Lung (tissue), 12 donors: Measurements from ENCODE around the gene FAM83D. TPM values are rescaled to one million over a fixed set of nuclear protein-coding genes. Genes with fewer than 3 reads are reported as not detected.

ENCODE experiments used
- ATAC-seq: fragments of 200-7000 bp; cut with Tn5 transposase; one replicate; pipeline ENCODE4 v1.9.1; 2020; ENCODE audit warnings: moderate number of reproducible peaks; ENCODE audit not compliant: insufficient read depth, low FRiP score
- DNase-seq, 3 donors: peaks; one replicate each; pipeline ENCODE4 v3.0.0-alpha.2; 2013 to 2017
- H3K27ac ChIP-seq, 2 donors: one replicate each; pipeline ENCODE4 v1.5.1; 2013; ENCODE audit warnings: mild to moderate bottlenecking in 2 of 2, moderate library complexity in 2 of 2, control low read depth in 1 of 2, inconsistent platforms in 1 of 2, low read depth in 1 of 2, low read length in 1 of 2
- H3K27me3 ChIP-seq, 3 donors: one replicate each; pipeline ENCODE4 v1.5.1; 2013; ENCODE audit warnings: low read length in 2 of 3; ENCODE audit not compliant: control insufficient read depth in 3 of 3, insufficient read depth in 3 of 3
- H3K36me3 ChIP-seq, 4 donors: one replicate each; pipeline ENCODE4 v1.5.1; 2013; ENCODE audit warnings: low read length in 4 of 4, mild to moderate bottlenecking in 1 of 4, moderate library complexity in 1 of 4; ENCODE audit not compliant: control insufficient read depth in 4 of 4, insufficient read depth in 4 of 4
- H3K4me1 ChIP-seq, 5 donors: one replicate each; pipeline ENCODE4 v1.5.1; 2013; ENCODE audit warnings: low read length in 5 of 5, mild to moderate bottlenecking in 2 of 5, moderate library complexity in 1 of 5; ENCODE audit not compliant: control insufficient read depth in 5 of 5, insufficient read depth in 5 of 5
- H3K4me3 ChIP-seq: one replicate; pipeline ENCODE4 v1.5.1; 2013; ENCODE audit warnings: mild to moderate bottlenecking, control low read depth, moderate library complexity
- H3K9ac ChIP-seq, 2 donors: one replicate each; pipeline ENCODE4 v1.5.1; 2013; ENCODE audit warnings: low read length in 2 of 2, control low read depth in 1 of 2; ENCODE audit not compliant: insufficient read depth in 1 of 2
- H3K9me3 ChIP-seq, 4 donors: one replicate each; pipeline ENCODE4 v1.5.1; 2013; ENCODE audit warnings: low read length in 3 of 4, mild to moderate bottlenecking in 1 of 4, moderate library complexity in 1 of 4; ENCODE audit not compliant: control insufficient read depth in 4 of 4, insufficient read depth in 3 of 4
- WGBS, 2 donors: extraction: QIAGEN DNeasy Blood & Tissue Kit; methylation state at CpG; one replicate each; pipeline ENCODE4 v1.1.7; 2013; 5-methylcytosine and 5-hydroxymethylcytosine counted together
- polyA plus RNA-seq, 2 donors: library from polyadenylated mRNA; stranded (reverse); fragments of 200-250 nt; gene quantifications; one replicate each; pipeline ENCODE4 v1.2.1, GENCODE V29; 2013
- total RNA-seq, 2 donors: library from RNA; depleted of rRNA in 1 of 2; stranded (reverse); fragments of >200 nt in 1 of 2; gene quantifications; one replicate each; pipeline ENCODE4 v1.2.1, GENCODE V29; 2014 to 2021
- TF ChIP-seq, protein P1 (sequence below): IDR thresholded peaks from 2 replicates; pipeline ENCODE4 v1.5.1; 2012; ENCODE audit warnings: mild to moderate bottlenecking; ENCODE audit errors: control extremely low read depth, extremely low read depth
- donor health status: control.
- donor health status: control.
- donor health status: Bipolar disorder and iron deficiency.
- donor health status: healthy.
- donor health status: DM: yes; HTN: yes; CAD: no.

Gene FAM83D
- total and polyA plus RNA-seq, 4 donors: 0.94 to 3.6 (median 2.8) TPM

DNA sequence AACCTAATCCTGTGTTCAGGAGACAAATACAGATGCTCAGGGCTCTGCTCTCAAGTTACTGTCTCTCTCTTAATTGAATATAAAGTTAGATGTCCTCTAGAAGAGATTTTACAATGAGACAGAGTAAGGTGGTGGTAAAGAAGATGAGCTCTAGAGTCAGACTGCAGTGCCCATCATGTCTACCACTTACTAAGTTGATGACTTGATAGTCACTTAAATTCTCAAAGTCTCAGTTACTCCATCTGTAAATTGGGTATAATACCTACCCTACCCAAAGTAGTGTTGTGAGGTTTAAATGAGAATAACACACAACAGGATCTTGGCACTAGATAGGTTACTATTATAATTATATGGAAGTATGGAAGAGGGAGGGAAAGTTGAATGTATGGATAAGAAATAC, 37.5 kb downstream of the FAM83D start:
- Histone ChIP-seq H3K9me3 (no peaks in the 10 kb centered on the region), H3K36me3 (peaks cover 0 to 4% (median 0%) of the 10 kb centered on the region in 4 donors), H3K27me3 (no peaks in the 10 kb centered on the region), H3K4me1 (peaks cover 0 to 10% (median 6%) of the 10 kb centered on the region in 5 donors), H3K4me3 (no peak overlapping the region), H3K27ac (no peak overlapping the region), H3K9ac (no peak overlapping the region)
- ATAC-seq (no peak), DNase-seq (no peak)
- TF ChIP-seq, protein P1, sequence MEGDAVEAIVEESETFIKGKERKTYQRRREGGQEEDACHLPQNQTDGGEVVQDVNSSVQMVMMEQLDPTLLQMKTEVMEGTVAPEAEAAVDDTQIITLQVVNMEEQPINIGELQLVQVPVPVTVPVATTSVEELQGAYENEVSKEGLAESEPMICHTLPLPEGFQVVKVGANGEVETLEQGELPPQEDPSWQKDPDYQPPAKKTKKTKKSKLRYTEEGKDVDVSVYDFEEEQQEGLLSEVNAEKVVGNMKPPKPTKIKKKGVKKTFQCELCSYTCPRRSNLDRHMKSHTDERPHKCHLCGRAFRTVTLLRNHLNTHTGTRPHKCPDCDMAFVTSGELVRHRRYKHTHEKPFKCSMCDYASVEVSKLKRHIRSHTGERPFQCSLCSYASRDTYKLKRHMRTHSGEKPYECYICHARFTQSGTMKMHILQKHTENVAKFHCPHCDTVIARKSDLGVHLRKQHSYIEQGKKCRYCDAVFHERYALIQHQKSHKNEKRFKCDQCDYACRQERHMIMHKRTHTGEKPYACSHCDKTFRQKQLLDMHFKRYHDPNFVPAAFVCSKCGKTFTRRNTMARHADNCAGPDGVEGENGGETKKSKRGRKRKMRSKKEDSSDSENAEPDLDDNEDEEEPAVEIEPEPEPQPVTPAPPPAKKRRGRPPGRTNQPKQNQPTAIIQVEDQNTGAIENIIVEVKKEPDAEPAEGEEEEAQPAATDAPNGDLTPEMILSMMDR: no peak

GRCh38 chr20:38965264-38965663, 39.0 kb downstream of the FAM83D start:
- DNase-seq (no peak), ATAC-seq (no peak)
- H3K36me3 ChIP-seq: peaks cover 6 to 8% (median 8%) of the 10 kb centered on the region in 4 donors
- H3K9me3 ChIP-seq: no peaks in the 10 kb centered on the region
- H3K4me1 ChIP-seq: peaks cover 0 to 10% (median 6%) of the 10 kb centered on the region in 5 donors
- TF ChIP-seq, protein P1: no peak
- no peak overlapping the region for H3K27ac ChIP-seq
- no peaks in the 10 kb centered on the region for H3K27me3 ChIP-seq
- H3K4me3 ChIP-seq: no peak overlapping the region
- H3K9ac ChIP-seq: no peak overlapping the region

DNA sequence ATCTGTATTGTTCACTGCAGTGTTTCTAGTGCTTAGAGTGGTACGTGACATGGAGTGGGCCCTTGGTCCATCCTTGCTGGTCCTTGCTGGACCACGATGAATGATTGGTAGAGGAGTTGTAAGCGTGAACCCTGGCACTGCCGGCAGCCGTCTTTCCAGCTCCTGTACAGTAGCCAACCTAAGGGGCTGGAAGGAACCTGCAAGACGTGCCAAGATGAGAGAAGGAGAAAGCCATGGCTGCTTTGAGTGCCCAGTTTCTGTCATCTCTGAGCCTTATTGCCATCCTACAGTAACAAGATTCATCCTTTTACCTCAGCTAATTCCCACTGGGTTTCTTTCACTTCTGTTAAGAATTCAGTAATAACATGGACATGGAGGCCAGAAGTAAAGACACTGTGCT, 41.9 kb downstream of the FAM83D start:
- H3K27me3 ChIP-seq: no peaks in the 10 kb centered on the region
- H3K36me3 ChIP-seq: peaks cover 8 to 14% (median 11%) of the 10 kb centered on the region in 4 donors
- ATAC-seq (no peak), DNase-seq (no peak)
- no peak overlapping the region for H3K4me3 ChIP-seq
- no peaks in the 10 kb centered on the region for H3K9me3 ChIP-seq
- no peak overlapping the region for H3K9ac ChIP-seq
- TF ChIP-seq, protein P1: no peak
- WGBS, 2 donors: 90 to 92% methylated on average over 6 of the region's 6 CpGs
- H3K27ac ChIP-seq: no peak overlapping the region
- peaks cover 0 to 7% (median 0%) of the 10 kb centered on the region in 5 donors for H3K4me1 ChIP-seq

DNA sequence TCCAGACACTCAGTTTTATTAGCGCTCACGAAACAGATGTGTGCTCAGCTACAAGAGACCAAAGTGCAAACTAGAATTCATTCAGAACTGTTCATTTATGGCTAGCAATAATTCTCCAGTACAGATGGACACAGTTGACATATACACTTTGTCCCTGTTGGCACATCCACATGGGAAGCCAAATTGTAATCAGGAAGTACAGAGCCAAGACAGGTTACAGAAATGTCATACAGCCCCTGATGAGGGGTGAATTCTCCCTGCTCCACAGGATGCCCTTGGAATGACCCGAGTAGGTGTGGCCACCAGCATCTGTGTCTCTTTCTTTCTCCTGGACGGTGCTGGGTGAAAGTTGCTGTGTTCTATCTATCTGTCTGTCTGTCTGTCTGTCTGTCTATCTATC, 43.5 kb downstream of the FAM83D start:
- ATAC-seq (no peak), DNase-seq (peak in 2 of 3 donors; percentile 6 to 28)
- Histone ChIP-seq H3K4me3 (no peak overlapping the region), H3K36me3 (peaks cover 9 to 21% (median 12%) of the 10 kb centered on the region in 4 donors), H3K9me3 (no peaks in the 10 kb centered on the region), H3K27ac (peak overlapping the region in 1 of 2 donors; percentile 17), H3K4me1 (peaks cover 0 to 3% (median 0%) of the 10 kb centered on the region in 5 donors), H3K27me3 (no peaks in the 10 kb centered on the region), H3K9ac (no peak overlapping the region)
- TF ChIP-seq, protein P1: no peak
- 73 to 75% methylated on average over 4 of the region's 4 CpGs for WGBS, 2 donors
